ENCODE results near the gene NECTIN4.

- no peak for TF ChIP-seq CTCF (IDR thresholded peaks at IDR 0.05)
- no peak for TF ChIP-seq POLR2A (IDR thresholded peaks at IDR 0.05)
Observed at GRCh38 chr1:161094481-161094880, 5.1 kb upstream of the NECTIN4 start.
